Measurements from ENCODE around the gene PSMB5. TPM values are rescaled to one million over a fixed set of nuclear protein-coding genes. Genes with fewer than 3 reads are reported as not detected.

Gene PSMB5
- total RNA-seq, result 118 TPM
- long read RNA-seq, transcript PSMB5-202 (3 exons, 1,294 nt), result major isoform, 107 of 118 reads
- long read RNA-seq, partial matches to known transcripts, result 3 of 118 reads
- long read RNA-seq, other reads (novel, unspliced or antisense), result 3 of 118 reads

DNA sequence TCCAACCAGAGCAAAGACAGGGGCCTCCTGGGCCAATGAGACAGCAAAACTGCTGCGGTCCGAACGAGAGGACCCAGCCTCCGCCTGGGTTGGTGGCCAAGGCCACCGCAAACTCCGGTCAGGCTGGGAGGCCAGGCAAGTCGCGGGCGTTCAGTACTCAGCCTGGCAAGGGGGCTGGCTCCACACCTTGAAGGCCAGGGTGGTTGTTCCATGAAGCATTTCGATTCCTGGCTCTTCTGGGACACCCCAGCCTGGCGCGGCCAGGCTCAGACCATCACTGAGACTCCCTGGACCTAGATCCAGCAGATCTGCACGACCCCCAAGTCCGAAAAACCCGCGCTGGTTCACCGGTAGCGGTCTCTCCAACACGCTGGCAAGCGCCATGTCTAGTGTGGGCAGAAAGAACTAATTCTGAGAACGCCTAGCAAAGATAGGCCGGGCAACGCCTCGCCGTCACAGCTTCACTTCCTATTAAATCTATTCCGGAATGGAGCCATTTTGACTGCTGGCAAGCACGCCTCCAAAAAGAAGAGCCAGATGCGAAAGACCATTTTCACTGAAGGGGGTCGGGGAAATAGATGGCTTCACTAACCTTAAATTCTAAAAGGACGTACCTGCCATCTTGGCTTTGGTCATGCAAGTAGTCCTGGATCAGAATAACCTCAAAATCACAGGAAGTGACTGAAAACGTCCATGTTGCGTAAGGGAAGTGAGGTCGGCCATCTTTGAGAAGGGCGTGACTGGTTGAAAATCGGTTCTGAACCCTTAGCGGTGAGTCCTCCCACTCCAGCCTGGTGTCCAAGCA is at the start of gene PSMB5:
Gene PSMB5, minus strand, starts transcription at position 403 of the 805 bp plus-strand sequence. Its CDS starts 19 bp downstream, at position 384.
- TF ChIP-seq, protein P1, sequence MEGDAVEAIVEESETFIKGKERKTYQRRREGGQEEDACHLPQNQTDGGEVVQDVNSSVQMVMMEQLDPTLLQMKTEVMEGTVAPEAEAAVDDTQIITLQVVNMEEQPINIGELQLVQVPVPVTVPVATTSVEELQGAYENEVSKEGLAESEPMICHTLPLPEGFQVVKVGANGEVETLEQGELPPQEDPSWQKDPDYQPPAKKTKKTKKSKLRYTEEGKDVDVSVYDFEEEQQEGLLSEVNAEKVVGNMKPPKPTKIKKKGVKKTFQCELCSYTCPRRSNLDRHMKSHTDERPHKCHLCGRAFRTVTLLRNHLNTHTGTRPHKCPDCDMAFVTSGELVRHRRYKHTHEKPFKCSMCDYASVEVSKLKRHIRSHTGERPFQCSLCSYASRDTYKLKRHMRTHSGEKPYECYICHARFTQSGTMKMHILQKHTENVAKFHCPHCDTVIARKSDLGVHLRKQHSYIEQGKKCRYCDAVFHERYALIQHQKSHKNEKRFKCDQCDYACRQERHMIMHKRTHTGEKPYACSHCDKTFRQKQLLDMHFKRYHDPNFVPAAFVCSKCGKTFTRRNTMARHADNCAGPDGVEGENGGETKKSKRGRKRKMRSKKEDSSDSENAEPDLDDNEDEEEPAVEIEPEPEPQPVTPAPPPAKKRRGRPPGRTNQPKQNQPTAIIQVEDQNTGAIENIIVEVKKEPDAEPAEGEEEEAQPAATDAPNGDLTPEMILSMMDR (IDR thresholded peaks at IDR 0.05; ENCODE audit: borderline replicate concordance), result peak; percentile 42
- Histone ChIP-seq H3K9me3 (replicated peaks) (no peaks in the 10 kb centered on the region), H3K4me3 (peak within 1 kb of the TSS; percentile 89), H3K36me3 (peaks cover 33% of the 10 kb centered on the region), H3K4me1 (peaks cover 30% of the 10 kb centered on the region), H3K27ac (replicated peaks) (peak within 1 kb of the TSS; percentile 96), H3K27me3 (ENCODE audit: low read depth) (no peaks in the 10 kb centered on the region)
- DNase-seq, result peak; percentile 89
- intact Hi-C loops (cut with micrococcal nuclease), result no loop called here

- intact Hi-C loops (cut with micrococcal nuclease), result no loop called here
- TF ChIP-seq, protein P1 (IDR thresholded peaks at IDR 0.05; ENCODE audit: borderline replicate concordance), result no peak
- no peaks in the 10 kb centered on the region for H3K9me3 ChIP-seq (replicated peaks)
- DNase-seq, result no peak
- no peaks in the 10 kb centered on the region for H3K27me3 ChIP-seq (ENCODE audit: low read depth)
- H3K4me3 ChIP-seq, result no peak overlapping the region
- peaks cover 31% of the 10 kb centered on the region for H3K4me1 ChIP-seq
- H3K27ac ChIP-seq (replicated peaks), result no peak overlapping the region
- H3K36me3 ChIP-seq, result peaks cover 98% of the 10 kb centered on the region
These were observed 45.8 kb upstream of the PSMB5 start for GRCh38 chr14:23080474-23080873.

DNA sequence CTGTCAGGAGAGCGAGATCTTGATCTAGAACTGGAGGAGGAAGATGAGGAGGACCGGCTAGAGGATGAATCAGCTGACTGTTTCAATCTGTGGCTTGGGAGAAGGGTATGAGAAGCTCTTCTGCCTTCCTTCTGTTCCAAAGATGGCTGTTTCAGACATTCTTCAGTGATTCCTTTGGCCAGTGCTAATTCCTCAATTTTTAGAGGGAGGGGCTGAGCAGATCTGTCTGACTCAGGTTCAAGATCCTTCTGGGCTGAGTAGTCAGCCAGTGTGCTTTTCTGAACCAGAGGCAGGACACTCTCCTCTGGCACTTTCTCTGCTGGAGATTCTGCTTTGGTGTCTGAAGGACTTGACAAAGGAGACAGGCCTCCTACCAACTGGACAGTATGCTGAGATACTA is 45.0 kb upstream of the PSMB5 start:
- no peak overlapping the region for H3K27ac ChIP-seq (replicated peaks)
- TF ChIP-seq, protein P1 (IDR thresholded peaks at IDR 0.05; ENCODE audit: borderline replicate concordance), result no peak
- peaks cover 98% of the 10 kb centered on the region for H3K36me3 ChIP-seq
- no peaks in the 10 kb centered on the region for H3K27me3 ChIP-seq (ENCODE audit: low read depth)
- peaks cover 30% of the 10 kb centered on the region for H3K4me1 ChIP-seq
- intact Hi-C loops (cut with micrococcal nuclease), result no loop called here
- H3K9me3 ChIP-seq (replicated peaks), result no peaks in the 10 kb centered on the region
- DNase-seq, result no peak
- no peak overlapping the region for H3K4me3 ChIP-seq

GRCh38 chr14:23078692-23079116 is 44.0 kb upstream of the PSMB5 start:
- intact Hi-C loops (cut with micrococcal nuclease), result no loop called here
- no peak overlapping the region for H3K4me3 ChIP-seq
- no peak for DNase-seq
- no peaks in the 10 kb centered on the region for H3K9me3 ChIP-seq (replicated peaks)
- peaks cover 99% of the 10 kb centered on the region for H3K36me3 ChIP-seq
- H3K27me3 ChIP-seq (ENCODE audit: low read depth), result no peaks in the 10 kb centered on the region
- peaks cover 30% of the 10 kb centered on the region for H3K4me1 ChIP-seq
- H3K27ac ChIP-seq (replicated peaks), result peak overlapping the region; percentile 52
- TF ChIP-seq, protein P1 (IDR thresholded peaks at IDR 0.05; ENCODE audit: borderline replicate concordance), result no peak

DNA sequence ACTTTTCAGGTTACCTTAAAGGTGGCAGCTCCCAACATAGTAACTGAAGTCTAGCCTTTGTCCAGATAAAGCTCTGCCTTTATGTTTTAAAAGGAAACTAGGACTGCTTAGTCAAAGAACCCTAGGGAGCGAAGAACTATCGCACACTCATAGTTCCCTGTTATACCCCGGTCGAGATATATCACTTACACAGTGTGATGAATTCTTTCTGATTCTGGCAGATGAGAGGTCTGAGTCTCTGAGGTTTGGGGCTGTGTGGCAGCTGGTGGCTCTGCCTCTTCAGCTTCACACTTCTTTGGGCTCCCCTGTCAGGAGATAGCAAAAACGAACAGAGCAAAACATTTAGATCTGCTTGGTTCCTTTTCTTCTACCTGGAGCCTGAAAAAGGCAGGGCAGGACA is 43.3 kb upstream of the PSMB5 start:
- Histone ChIP-seq H3K4me1 (peaks cover 36% of the 10 kb centered on the region), H3K36me3 (peaks cover 99% of the 10 kb centered on the region), H3K4me3 (no peak overlapping the region), H3K27ac (replicated peaks) (peak overlapping the region; percentile 52), H3K9me3 (replicated peaks) (no peaks in the 10 kb centered on the region), H3K27me3 (ENCODE audit: low read depth) (no peaks in the 10 kb centered on the region)
- intact Hi-C loops (cut with micrococcal nuclease), result no loop called here
- no peak for DNase-seq
- TF ChIP-seq, protein P1 (IDR thresholded peaks at IDR 0.05; ENCODE audit: borderline replicate concordance), result no peak

Data from left ventricle myocardium inferior (tissue), 1 donor.